ENCODE measurements around the gene PIEZO2.
A peak's percentile ranks its signal among the peaks of the same experiment; 100 is the strongest.

PIEZO2 gene

DNA sequence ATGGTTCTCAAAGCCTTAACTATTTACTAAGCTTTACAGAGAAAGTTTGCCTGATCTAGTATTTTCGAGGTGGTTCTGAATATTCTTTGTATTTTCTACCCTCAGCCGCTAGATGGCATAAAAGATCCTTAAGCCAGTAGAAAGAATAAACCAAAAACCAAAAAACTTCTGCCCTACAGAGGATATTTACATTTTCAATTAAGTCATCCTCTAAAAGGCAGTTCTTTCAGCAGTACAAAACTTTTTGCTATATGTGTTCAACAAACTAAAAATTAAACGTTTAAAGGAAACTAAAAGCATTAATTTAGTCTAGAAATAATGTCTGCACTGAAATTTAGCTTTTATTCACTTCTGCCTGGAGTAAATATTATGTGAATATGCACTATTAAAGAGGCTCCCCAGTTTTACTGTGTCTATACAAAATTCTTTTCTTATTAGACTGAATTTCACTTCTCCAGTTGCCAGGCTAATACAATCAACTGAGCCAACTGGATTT is 297.5 kb downstream of the PIEZO2 start:
- no peaks in the 10 kb centered on the region; the same call in 1 of the 2 replicates for H3K27me3 ChIP-seq (ENCODE audit: low read length)
- no peaks in the 10 kb centered on the region for H3K9me3 ChIP-seq (ENCODE audit: insufficient read depth, low read length)
- H2AFZ ChIP-seq (ENCODE audit: low read depth, low read length, severe bottlenecking) = no peak overlapping the region
- H3K27ac ChIP-seq (ENCODE audit: low read depth, low read length) = no peak overlapping the region
- H3K4me3 ChIP-seq (ENCODE audit: insufficient read depth, low read length, poor library complexity, severe bottlenecking) = no peak overlapping the region
- H3K9me2 ChIP-seq (replicated peaks; ENCODE audit: insufficient read depth, low read length) = no peaks in the 10 kb centered on the region
- TF ChIP-seq, protein P1, sequence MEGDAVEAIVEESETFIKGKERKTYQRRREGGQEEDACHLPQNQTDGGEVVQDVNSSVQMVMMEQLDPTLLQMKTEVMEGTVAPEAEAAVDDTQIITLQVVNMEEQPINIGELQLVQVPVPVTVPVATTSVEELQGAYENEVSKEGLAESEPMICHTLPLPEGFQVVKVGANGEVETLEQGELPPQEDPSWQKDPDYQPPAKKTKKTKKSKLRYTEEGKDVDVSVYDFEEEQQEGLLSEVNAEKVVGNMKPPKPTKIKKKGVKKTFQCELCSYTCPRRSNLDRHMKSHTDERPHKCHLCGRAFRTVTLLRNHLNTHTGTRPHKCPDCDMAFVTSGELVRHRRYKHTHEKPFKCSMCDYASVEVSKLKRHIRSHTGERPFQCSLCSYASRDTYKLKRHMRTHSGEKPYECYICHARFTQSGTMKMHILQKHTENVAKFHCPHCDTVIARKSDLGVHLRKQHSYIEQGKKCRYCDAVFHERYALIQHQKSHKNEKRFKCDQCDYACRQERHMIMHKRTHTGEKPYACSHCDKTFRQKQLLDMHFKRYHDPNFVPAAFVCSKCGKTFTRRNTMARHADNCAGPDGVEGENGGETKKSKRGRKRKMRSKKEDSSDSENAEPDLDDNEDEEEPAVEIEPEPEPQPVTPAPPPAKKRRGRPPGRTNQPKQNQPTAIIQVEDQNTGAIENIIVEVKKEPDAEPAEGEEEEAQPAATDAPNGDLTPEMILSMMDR (IDR thresholded peaks at IDR 0.05; ENCODE audit: insufficient read depth, low read length, poor library complexity, severe bottlenecking) = peak; percentile 47
- TF ChIP-seq EZH2phosphoT487 (conservative IDR thresholded peaks at IDR 0.05; ENCODE audit: low read length) = no peak
- H3K79me2 ChIP-seq (ENCODE audit: insufficient read depth, low read length) = no peaks in the 10 kb centered on the region
- H3F3A ChIP-seq (ENCODE audit: insufficient read depth) = no peaks in the 10 kb centered on the region
- no peaks in the 10 kb centered on the region for H3K36me3 ChIP-seq (ENCODE audit: low read length)
- no peak overlapping the region for H3K4me2 ChIP-seq (ENCODE audit: low read depth, low read length, poor library complexity, severe bottlenecking)
- no peaks in the 10 kb centered on the region for H4K20me1 ChIP-seq (ENCODE audit: low read depth, low read length)
- H3K9ac ChIP-seq (ENCODE audit: low read length) = no peak overlapping the region

DNA sequence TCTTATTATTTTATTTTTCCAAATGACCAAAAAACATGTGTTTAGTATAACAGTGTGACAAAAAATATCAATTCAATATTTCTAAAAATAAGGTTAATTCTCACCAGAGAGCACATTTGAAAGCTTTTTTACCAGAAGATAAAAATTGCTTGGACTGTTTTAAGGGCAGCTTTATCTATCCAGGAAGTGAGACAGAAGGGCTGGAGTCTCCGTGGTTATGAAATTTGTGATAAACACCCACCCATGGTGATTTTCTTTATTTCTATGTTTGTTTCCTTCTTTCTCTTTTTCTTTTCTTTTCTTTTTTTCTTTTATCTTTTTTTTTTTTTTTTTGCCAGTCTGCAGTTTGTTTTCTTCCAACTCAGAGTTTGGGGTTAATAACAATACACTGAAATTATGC is 298.5 kb downstream of the PIEZO2 start:
- TF ChIP-seq, protein P1 (IDR thresholded peaks at IDR 0.05; ENCODE audit: insufficient read depth, low read length, poor library complexity, severe bottlenecking) = no peak
- no peak for TF ChIP-seq EZH2phosphoT487 (conservative IDR thresholded peaks at IDR 0.05; ENCODE audit: low read length)
- Histone ChIP-seq H2AFZ (ENCODE audit: low read depth, low read length, severe bottlenecking) (no peak overlapping the region), H3K4me3 (ENCODE audit: insufficient read depth, low read length, poor library complexity, severe bottlenecking) (no peak overlapping the region), H3K9me3 (ENCODE audit: insufficient read depth, low read length) (no peaks in the 10 kb centered on the region), H3K9me2 (replicated peaks; ENCODE audit: insufficient read depth, low read length) (no peaks in the 10 kb centered on the region), H4K20me1 (ENCODE audit: low read depth, low read length) (no peaks in the 10 kb centered on the region), H3K36me3 (ENCODE audit: low read length) (no peaks in the 10 kb centered on the region), H3K27ac (ENCODE audit: low read depth, low read length) (no peak overlapping the region), H3K79me2 (ENCODE audit: insufficient read depth, low read length) (no peaks in the 10 kb centered on the region), H3K27me3 (ENCODE audit: low read length) (no peaks in the 10 kb centered on the region; the same call in 1 of the 2 replicates), H3K4me2 (ENCODE audit: low read depth, low read length, poor library complexity, severe bottlenecking) (no peak overlapping the region), H3F3A (ENCODE audit: insufficient read depth) (no peaks in the 10 kb centered on the region), H3K9ac (ENCODE audit: low read length) (no peak overlapping the region)

DNA sequence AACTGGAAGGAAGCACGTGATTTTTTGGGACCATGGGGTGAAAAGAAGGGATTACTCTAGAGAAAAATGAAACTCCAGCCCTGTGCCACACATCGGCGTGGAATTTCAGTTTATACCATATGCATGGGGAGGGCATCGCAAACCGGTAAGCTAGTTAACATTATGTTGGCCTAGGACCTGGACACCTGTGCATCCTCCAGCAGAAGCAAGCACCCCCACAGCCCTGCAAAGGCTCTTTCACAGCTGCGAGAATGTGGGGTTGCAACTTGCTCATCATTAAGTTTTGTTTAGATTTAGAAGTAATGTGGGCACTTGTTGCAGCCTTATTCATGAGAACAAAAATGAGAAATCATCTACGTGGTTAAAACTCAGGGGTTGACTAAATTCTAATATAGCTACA is 299.2 kb downstream of the PIEZO2 start:
- no peak overlapping the region for H3K4me2 ChIP-seq (ENCODE audit: low read depth, low read length, poor library complexity, severe bottlenecking)
- H3K79me2 ChIP-seq (ENCODE audit: insufficient read depth, low read length) = no peaks in the 10 kb centered on the region
- no peaks in the 10 kb centered on the region for H3K9me3 ChIP-seq (ENCODE audit: insufficient read depth, low read length)
- H3K9me2 ChIP-seq (replicated peaks; ENCODE audit: insufficient read depth, low read length) = no peaks in the 10 kb centered on the region
- H3K4me3 ChIP-seq (ENCODE audit: insufficient read depth, low read length, poor library complexity, severe bottlenecking) = no peak overlapping the region
- H3K27me3 ChIP-seq (ENCODE audit: low read length) = no peaks in the 10 kb centered on the region; the same call in 1 of the 2 replicates
- no peak overlapping the region for H3K9ac ChIP-seq (ENCODE audit: low read length)
- H4K20me1 ChIP-seq (ENCODE audit: low read depth, low read length) = no peaks in the 10 kb centered on the region
- no peak overlapping the region for H3K27ac ChIP-seq (ENCODE audit: low read depth, low read length)
- no peak overlapping the region for H2AFZ ChIP-seq (ENCODE audit: low read depth, low read length, severe bottlenecking)
- H3K36me3 ChIP-seq (ENCODE audit: low read length) = no peaks in the 10 kb centered on the region
- H3F3A ChIP-seq (ENCODE audit: insufficient read depth) = no peaks in the 10 kb centered on the region
- TF ChIP-seq, protein P1 (IDR thresholded peaks at IDR 0.05; ENCODE audit: insufficient read depth, low read length, poor library complexity, severe bottlenecking) = no peak
- no peak for TF ChIP-seq EZH2phosphoT487 (conservative IDR thresholded peaks at IDR 0.05; ENCODE audit: low read length)

Measured in SU-DHL-6 (cell line).